HG03342 (cell line): ENCODE measurements around the gene GLS.
"Not testable (repeated sequence)": the region's sequence is repeated elsewhere in the genome, so short reads cannot be mapped to it uniquely, and the experiment has no call there.

ENCODE experiments used
- ATAC-seq: cut with Tn5 transposase; IDR thresholded peaks from one replicate; pipeline ENCODE4 v1.9.1; 2021; ENCODE audit warnings: mild to moderate bottlenecking, moderate library complexity; ENCODE audit not compliant: unreplicated experiment

GLS gene

GRCh38 chr2:190882856-190883582, 2.4 kb downstream of the GLS start:
- no peak for ATAC-seq

- not testable (repeated sequence) for ATAC-seq
These were observed 5.2 kb downstream of the GLS start for GRCh38 chr2:190885844-190886243.

GRCh38 chr2:190887089-190887488, 6.5 kb downstream of the GLS start:
- ATAC-seq, result peak; percentile 61

GRCh38 chr2:190888449-190888848, 7.8 kb downstream of the GLS start:
- no peak for ATAC-seq

- no peak for ATAC-seq
These were observed 8.7 kb downstream of the GLS start for GRCh38 chr2:190889175-190889943.

GRCh38 chr2:190891372-190891771, 10.8 kb downstream of the GLS start:
- peak; percentile 51 for ATAC-seq

- no peak for ATAC-seq
These were observed 11.3 kb downstream of the GLS start for GRCh38 chr2:190891889-190892288.

- no peak for ATAC-seq
These were observed 12.5 kb downstream of the GLS start for GRCh38 chr2:190893157-190893556.

- ATAC-seq, result no peak
These were observed 15.9 kb downstream of the GLS start for GRCh38 chr2:190896477-190896876.

GRCh38 chr2:190903693-190904450, 23.3 kb downstream of the GLS start:
- no peak for ATAC-seq

GRCh38 chr2:190904640-190905261, 24.1 kb downstream of the GLS start:
- no peak for ATAC-seq

GRCh38 chr2:190908532-190908931, 27.9 kb downstream of the GLS start:
- ATAC-seq, result no peak

- no peak for ATAC-seq
These were observed 29.1 kb downstream of the GLS start for GRCh38 chr2:190909680-190910079.

- ATAC-seq, result no peak
These were observed 29.9 kb downstream of the GLS start for GRCh38 chr2:190910341-190911136.

GRCh38 chr2:190911813-190912212, 31.2 kb downstream of the GLS start:
- peak; percentile 89 for ATAC-seq

- no peak for ATAC-seq
These were observed 32.1 kb downstream of the GLS start for GRCh38 chr2:190912726-190913125.

- ATAC-seq, result no peak
These were observed 33.1 kb downstream of the GLS start for GRCh38 chr2:190913725-190914124.

GRCh38 chr2:190916829-190917228, 36.2 kb downstream of the GLS start:
- no peak for ATAC-seq

GRCh38 chr2:190920085-190920484, 39.5 kb downstream of the GLS start:
- ATAC-seq, result no peak

- no peak for ATAC-seq
These were observed 41.8 kb downstream of the GLS start for GRCh38 chr2:190922376-190922775.
